Measurements from ENCODE around the gene CARD14.

Gene CARD14

DNA sequence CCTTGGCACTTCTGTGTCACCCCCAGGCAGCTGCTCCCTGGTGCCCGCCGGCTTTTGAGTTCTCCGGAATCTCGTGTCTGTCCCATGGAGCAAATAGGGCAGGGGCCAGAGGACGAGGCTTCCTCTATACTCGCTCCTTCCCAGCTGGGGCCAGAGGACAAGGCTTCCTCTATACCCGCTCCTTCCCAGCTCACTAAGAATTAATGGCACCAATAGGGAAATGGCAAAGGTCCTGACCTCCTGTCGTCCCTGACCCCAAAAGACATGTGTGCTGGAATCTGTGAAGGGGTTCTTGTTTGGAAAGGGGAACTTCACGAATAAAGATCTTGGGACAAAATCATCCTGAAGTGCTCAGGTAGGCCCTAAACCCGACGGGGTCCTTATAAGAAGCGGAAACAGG is 42.7 kb downstream of the CARD14 start:
- no peak for DNase-seq (ENCODE audit: low spot score)

DNA sequence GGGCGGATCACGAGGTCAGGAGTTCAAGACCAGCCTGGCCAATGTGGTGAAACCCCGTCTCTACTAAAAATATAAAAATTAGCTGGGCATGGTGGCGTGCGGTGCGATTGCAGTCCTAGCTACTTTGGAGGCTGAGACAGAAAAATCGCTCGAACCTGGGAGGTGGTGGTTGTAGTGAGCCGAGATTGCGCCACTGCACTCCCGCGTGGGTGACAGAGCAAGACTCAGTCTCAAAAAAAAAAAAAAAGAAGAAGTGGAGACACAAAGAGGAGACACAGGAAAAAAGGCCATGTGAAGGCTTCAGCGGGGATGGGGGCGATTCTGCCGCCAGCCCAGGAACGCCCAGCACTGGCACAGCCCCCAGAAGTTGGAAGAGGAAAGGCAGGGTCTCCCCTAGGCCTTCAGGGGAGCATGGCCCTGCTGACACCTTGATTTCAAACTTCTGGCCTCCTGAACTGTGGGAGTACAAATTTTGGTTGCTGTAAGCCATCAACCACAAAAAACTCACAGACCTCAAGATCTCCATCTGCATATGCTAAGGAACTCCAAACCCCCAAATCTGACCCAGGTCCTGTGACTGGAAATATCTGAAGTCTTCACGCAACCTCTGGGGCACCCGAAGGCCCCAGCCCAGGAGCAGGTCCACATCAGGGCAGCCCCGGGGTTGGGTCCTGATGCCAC is 43.3 kb downstream of the CARD14 start:
- DNase-seq (ENCODE audit: low spot score): no peak

DNA sequence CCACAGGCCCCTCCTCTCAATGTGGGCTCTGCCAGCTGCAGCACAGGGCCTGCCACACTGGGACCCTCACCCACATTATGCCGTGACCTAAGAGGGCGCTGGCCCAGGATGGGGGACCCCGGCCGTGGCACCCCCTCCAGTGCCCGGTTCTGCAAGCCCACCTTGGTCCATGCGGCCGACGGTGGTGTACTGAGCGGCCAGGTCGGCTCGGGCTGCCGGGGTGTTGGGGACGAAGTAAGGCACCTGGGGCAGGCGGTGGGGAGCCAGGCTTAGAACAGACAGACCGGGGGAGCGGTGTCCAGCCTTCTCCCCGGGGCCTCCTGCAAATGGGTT is 43.8 kb downstream of the CARD14 start:
- no peak for DNase-seq (ENCODE audit: low spot score)

DNA sequence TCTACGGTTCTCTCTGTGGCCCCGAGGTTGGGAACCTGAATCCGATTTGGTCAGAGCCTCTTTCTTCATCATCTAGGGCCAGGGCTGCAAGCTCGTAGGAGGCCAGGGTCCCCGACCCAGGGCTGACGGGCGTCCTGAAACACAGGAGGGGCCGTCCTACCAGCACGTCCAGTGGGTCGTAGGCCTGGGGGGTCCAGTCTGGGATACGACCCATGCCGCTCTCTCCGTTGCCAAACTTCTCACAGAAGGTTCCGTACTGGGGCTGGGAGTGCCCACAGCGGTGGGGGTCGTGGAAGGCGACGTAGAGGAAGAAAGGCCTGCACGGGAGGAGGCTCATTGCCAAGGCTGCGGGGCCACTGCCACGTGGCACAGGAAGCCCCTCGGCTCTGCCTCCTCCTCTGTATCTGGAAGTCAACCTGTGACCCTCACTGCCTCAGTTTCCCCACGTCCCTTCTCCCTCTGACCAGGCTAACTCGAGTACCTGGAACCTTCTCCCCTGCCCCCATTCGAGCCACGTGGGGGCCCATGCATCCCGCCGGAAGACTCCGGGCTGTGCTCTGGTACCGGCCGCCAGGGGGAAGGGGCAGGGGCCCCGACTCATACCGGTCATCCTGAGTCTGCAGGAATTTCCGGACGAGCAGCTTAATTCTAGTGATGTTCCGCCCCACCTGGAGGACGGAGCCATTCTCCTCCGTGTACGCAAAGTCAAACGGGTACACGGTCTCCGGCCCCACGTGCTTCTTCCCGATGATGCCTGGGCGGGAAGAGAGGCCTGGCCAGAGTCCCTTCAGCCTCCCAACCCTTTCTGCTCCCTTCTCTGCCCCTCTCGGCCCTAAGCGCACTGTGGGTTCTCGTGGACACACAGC is 44.4 kb downstream of the CARD14 start:
- DNase-seq (ENCODE audit: low spot score): no peak

DNA sequence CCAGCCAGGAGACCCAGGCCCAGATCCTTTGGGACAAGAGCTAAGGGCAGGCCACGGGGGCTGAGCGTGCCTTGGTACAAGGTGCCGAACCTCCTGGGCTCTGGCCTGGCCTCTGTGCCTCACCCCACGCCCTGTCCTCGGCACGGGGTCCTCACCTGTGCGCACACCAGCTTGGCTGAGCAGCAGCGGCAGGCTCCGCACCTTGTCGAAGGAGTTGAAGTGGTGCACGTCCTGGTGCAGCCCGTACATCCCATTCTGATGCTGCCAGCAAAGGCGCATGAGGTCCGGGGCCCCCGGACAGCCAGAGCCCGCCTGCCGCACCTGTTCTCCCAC is 45.0 kb downstream of the CARD14 start:
- DNase-seq (ENCODE audit: low spot score): no peak

DNA sequence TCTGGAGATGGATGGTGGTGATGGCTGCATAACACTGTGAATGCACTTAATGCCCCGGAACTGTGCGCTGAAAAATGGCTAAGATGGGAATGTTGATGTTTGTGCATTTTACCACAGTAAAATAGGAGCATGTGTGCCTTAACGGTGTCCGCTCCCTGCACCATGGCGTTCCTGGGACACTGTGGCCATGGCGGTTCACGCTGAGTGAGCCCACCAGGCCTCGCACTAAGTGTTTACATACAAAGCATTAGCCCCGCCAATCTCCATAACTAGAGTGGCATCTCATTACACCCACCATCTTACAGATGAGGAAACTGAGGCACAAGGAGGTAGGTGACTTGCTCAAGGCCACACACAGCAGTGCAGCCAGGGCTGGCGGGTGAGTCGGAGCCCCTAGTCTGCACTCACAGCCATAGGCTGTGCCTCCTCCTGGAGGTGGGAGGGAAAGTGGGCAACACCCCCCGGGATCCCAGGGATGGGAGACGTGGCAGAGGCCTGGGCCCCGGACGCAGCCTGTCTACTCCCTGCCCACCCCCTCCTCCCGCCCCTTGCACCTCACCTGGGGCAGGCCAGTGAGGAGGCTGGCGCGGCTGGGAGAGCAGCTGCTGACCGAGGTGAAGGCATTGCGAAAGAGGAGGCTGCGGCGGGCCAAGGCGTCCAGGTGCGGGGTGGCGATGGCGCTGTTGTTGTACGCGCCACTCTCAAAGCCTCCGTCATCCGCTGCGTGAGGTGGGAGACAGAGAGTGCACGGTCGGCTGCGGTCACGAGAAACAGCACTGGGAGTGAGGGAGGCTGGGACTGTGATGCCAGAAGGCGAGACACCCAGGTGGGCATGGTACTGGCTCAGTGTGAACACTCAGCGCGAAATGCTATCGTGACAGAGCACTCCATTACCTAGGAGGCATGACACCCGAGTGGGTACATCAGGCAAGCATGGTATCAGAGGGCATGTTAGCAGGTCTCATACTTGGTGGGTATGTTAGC is 46.9 kb downstream of the CARD14 start:
- DNase-seq (ENCODE audit: low spot score): no peak

DNA sequence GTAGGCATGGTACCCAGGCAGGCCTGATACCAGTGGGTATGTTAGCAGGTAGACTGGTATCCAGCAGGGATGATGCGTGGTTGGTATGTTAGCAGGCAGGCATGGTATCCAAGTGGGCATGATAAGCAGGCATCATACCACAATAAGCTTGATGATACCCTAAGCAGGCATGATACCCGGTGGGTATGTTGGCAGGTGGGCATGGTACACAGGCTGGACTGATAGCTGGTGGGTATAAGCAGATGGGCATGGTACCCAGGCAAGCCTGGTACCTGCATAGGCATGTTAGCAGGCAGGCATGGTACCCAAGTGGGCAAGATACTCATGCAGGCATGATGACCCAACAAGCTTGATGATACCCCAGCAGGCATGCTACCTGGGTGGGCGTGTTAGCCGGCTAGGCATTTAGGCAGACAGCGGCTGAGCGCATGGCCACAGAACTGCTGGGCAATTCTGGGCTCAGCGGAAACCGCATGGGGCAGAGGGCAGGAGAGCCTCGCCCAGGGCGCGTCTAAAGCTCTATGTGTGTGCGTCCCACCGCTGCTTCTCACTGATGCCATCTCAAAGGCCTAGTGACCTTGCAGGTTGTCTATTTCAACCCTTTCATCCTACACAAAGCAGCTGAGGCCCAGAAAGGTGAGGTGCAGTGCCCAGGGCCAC is 48.0 kb downstream of the CARD14 start:
- no peak for DNase-seq (ENCODE audit: low spot score)

DNA sequence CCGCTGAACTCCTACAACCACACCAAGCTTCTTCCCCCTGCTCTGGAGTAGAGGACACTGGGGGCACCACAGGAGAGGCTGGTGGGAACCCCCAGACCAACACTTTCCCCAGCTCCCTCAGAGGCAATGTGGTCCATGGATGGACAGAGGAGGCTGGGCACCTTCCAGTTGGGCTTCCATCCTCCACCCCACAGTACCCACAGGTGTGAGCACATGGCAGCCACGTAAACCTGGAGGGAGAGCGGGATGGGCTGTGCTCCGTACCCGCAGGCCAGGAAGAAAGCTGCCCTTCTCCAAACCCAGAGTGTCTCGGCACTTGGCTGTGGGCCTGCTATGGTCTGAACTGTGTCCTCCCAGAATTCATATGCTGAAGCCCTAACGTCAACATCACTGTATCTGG is 48.6 kb downstream of the CARD14 start:
- no peak for DNase-seq (ENCODE audit: low spot score)

DNA sequence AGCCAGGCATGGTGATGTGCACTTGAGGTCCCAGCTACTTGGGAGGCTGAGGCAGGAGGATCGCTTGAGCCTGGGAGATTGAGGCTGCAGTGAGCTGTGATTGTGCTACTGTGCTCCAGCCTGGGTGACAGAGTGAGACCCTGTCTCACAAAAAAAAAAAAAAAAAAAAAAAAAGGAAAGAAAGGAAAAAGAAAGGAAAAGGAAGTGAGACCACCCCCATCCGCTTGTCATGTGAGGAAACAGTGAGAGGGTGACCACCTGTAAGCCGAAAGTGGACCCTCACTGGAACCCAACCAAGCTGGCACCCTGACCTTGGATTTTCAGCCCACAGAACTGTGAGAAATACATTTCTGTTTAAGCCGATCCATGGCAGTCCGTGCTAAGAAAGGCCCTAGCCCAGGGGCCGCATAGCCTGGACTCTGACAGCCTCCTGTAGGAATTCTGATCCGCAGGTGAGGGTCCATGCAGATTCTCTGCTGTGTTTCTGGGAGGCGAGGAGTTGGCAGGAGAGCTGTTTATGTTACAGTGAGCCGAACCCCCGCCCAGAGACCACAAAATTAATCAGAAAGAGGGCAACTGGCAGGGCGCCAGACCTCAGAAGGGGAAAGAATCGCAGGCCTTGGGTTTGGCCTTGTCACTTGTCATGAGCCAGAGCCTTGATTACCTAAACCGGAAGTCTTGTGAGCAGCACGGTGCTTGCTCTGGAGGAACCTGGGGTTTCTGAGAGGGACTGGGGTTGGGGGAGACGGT is 49.4 kb downstream of the CARD14 start:
- no peak for DNase-seq (ENCODE audit: low spot score)

DNA sequence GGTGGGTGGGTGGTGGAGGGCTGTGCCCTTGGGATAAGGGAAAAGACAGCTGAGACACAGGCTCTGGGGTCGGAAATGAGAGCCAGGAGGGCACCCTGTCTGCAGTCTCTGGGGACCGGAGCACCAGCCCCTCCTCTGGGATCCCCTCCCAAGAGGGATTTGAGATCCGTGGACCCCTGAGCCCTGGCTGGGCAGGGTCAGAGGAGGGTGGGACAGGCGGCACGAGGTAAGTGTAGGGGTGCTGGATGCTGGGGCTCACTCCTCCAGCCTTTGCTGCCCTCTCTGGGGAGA is 49.9 kb downstream of the CARD14 start:
- no peak for DNase-seq (ENCODE audit: low spot score)

DNA sequence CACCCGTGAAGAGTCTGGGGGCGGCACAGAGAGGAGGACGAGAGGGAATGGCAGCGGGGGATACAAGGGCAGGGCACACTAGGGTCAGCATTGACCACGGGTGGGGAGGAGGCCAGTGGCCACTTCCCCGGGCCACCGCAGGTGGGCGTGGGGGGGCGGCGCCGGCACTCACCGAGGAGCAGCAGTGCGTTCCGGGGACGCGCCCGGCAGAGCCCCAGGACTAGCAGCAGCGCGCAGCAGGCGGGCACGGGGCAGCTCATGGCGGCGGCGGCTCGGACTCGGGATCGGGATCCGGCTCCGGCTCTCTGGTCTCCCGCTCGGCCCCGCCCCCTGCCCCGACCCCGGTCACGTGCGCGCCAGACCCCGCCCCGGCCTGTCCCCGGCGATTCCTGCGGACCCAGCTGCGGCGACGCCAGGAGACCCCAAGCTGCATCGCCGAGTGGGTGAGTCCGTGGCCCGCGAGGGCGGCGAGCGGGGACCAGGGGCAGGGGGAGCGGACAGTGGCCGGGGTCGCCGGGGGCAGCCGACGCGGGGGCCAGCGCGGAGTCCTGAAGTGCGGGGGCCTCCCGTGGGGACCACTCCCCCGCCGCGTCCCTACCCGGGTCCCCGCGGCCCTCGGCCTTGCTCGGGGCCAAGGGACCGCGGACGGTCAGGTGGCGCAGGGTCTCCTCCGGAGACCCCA is 50.4 kb downstream of the CARD14 start, which contains the start of the genes SGSH and SLC26A11:
TSS of gene SGSH (minus strand) at position 280 of the 682 bp plus-strand sequence. CDS start at position 260, 20 bp downstream.
TSS of gene SLC26A11 (plus strand) at position 374 of the 682 bp plus-strand sequence. CDS start 1,134 bp downstream, outside the sequence.
- DNase-seq (ENCODE audit: low spot score): peak; percentile 87

DNA sequence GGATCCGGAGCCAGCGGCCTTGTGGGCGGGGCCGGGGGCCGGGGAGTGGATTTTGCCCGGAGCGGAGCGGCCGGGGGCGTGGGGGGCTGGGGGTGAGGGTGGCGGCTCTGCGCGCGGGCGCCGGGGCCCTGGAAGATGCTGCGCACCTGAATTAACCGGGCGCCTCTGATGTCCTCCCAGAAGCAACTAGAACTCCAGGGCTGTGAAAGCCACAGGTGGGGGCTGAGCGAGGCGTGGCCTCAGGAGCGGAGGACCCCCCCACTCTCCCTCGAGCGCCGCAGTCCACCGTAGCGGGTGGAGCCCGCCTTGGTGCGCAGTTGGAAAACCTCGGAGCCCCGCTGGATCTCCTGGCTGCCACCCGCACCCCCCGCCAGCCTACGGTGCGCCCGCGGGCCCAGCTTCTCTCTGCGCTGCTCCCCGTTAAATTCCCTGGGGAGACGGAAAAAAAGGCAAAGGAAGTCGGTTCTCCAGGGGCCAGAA is 50.9 kb downstream of the CARD14 start:
- no peak for DNase-seq (ENCODE audit: low spot score)

DNA sequence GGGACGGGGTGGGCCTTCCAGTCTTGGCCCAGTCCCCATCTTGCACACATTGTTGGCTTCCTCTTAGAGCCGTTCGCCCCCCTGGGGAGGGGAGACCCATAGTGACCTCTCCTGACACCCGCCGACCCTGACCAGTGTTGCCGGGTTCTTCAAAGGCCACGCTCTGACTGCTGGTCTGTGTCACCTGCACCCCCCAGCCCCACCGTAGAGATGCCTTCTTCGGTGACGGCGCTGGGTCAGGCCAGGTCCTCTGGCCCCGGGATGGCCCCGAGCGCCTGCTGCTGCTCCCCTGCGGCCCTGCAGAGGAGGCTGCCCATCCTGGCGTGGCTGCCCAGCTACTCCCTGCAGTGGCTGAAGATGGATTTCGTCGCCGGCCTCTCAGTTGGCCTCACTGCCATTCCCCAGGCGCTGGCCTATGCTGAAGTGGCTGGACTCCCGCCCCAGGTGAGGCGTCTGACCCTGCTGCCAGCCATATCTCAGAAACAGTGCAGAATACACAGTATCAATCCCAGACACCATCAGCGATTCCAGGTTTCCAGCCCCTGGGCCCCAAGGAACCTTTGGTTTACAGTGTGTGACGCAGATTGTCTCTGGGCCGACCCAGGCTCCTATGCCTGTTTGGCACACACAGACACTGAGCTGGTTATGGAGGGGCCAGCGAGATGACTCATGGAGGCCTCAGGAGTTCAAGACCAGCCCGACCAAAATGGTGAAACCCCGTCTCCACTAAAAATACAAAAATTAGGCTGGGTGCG is 51.7 kb downstream of the CARD14 start:
- DNase-seq (ENCODE audit: low spot score): no peak

DNA sequence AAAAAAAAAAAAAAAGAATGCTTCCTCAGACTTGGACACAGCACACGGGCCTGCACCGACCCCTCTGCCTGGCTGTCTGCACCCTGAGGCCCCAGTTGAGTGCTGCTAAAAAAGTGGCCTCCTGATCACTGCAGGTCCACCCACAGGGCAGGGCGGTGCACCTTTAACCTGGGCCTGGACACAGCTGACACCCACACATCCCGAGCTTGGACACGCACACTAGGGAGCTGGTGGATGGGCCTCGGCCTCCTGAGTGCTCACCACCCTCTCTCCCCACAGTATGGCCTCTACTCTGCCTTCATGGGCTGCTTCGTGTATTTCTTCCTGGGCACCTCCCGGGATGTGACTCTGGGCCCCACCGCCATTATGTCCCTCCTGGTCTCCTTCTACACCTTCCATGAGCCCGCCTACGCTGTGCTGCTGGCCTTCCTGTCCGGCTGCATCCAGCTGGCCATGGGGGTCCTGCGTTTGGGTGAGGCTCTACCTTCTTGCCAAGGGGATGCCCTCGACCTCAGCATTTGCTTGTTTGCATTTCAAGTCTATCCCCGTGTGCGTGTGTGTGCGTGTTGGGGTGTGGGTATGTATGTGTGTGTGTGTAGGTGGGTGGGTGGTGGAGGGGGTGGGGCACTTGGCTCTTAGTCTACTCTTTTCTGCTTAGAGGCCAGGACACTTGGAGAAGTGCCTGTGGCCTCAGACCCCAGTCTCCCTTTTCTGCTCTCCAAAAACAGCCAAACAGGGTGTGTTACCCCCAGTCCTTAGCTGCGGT is 52.7 kb downstream of the CARD14 start:
- no peak for DNase-seq (ENCODE audit: low spot score)

DNA sequence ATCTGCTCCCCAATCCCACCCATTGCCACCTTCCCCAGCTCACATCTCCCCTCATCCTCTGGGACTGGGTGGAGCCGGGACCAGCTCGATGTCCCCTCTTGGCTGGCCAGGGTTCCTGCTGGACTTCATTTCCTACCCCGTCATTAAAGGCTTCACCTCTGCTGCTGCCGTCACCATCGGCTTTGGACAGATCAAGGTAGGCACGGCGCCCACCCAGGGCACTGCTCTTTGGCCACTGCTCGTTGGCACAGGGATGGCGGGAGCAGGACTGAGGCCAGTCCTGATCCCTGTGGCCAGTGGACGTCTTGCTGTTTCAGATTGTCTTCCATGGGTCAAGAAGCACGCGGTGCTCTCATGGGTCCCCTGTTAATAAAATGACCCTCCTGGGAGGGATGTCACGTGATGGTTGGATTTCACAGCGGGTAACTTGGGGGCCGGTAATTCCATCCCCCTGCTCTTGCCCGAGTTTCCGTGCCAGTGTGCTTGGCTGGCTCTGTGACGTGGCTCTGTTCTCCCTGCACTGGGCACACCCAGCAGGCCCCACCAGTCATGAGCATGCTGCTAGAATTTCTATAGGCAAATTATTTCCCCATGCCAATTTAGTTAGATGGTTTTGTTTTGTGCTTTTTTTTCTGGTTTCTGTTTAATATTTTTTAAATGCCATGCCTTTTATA is 53.4 kb downstream of the CARD14 start:
- DNase-seq (ENCODE audit: low spot score): no peak

DNA sequence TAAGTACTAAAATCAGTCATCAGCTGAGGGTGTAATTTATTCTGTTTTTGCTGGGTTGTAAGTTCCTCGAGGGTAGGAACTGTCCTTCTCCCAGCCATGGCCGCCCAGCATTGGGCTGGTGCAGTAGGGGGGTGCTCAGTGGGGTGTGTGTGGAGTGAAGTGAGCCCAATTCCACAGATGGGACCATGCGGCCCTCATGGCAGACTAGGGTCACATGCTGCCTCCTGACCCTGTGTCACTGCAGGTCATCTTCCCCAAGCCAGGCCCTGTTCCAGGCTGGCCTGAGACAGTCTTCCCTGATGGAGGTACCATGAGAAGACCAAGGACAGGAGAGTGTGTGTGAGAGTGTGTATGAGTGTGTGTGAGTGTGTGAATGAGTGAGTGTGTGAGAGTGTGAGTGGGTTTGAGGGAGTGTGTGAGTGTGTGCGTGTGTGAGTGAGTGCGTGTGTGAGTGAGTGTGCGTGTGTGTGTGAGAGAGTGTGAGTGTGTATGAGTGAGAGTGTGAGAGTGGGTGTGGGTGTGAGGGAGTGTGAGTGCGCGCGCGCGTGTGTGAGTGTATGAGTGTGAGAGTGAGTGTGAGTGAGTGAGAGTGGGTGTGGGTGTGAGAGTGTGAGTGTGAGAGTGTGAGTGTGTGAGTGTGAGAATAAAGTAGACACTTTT is 54.1 kb downstream of the CARD14 start:
- DNase-seq (ENCODE audit: low spot score): no peak

DNA sequence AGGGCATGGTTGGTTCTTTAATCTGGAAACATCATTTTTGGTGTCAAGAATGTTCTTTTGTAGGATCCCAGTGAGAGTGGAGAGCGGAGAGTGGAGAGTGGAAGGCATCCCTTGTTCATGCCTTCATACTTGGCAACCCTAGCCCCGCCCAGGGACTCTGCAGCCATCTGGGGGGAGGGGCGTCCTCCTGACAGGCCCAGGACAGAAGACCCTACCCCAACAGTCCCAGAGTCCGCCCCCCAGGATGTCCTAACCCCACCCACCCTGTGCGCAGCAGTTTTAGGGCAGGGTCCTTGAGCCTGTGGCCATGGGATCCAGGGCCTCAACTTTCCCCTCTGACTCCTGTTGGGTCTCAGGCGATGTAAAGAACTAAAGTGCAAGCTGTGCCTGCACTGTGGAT is 54.9 kb downstream of the CARD14 start:
- DNase-seq (ENCODE audit: low spot score): no peak

DNA sequence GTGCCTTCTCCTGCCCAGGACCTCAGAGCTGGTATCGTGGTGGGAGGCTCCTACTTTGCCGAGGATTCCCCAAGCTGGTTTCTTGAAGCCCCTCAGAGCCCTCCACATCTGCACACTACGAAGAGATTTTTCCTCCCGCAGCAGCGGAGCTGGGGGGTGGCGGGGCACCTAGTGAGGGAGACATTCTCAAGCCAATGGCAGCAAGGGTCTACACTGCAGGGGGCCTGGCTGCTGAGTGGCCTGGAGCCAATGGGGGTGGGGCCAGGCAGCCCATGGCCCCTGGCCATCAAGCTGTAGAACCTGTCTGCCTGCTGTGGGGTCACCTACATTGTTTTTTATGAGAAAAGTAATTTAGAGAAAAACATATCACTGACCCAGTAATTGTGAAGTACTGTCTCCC is 55.4 kb downstream of the CARD14 start:
- DNase-seq (ENCODE audit: low spot score): no peak

Data from left forelimb (tissue), 1 donor.